PC-9 (cell line): ENCODE measurements around the gene CCDC63. TPM values are rescaled to one million over a fixed set of nuclear protein-coding genes. Genes with fewer than 3 reads are reported as not detected.

Source experiments
- BruUV-seq: library from RNA; stranded (reverse); fragments of 400-500 nt; replicated peaks from 2 replicates; lab custom pipeline; 2021; lab: Mats Ljungman, UMichigan
- CTCF ChIA-PET: fragments of 300-600 bp; sonication (Branson Sonifier 250); formaldehyde crosslinking; loops from one replicate; lab custom pipeline; 2022; ENCODE audit warnings: antibody characterized with exemption; lab: Charles Lee
- POLR2A ChIA-PET: fragments of 300-600 bp; sonication (Branson Sonifier 250); formaldehyde crosslinking; loops from one replicate; lab custom pipeline; 2022; ENCODE audit warnings: antibody characterized with exemption; ENCODE audit not compliant: unreplicated experiment; lab: Charles Lee
- DNase-seq, 2 experiments: peaks; one replicate each; pipeline versions ENCODE4 v3.0.0 to v3.0.0-alpha.2; 2015 to 2022; ENCODE audit warnings: mixed read lengths in 1 of 2
- H2AFZ ChIP-seq: fragments of 200-600 bp; sonication (generic); 2 replicates; pipeline ENCODE4 v1.8.1; 2017; ENCODE audit warnings: antibody characterized with exemption
- H3F3A ChIP-seq: fragments of 200-600 bp; sonication (generic); 2 replicates; pipeline ENCODE4 v1.8.1; 2017; ENCODE audit warnings: antibody characterized with exemption, mild to moderate bottlenecking, low read depth; ENCODE audit not compliant: insufficient read depth
- H3K27ac ChIP-seq: fragments of 200-600 bp; sonication (generic); 2 replicates; pipeline ENCODE4 v1.6.1; 2016; ENCODE audit warnings: mixed run types
- H3K27me3 ChIP-seq: fragments of 200-600 bp; sonication (generic); 2 replicates; pipeline ENCODE4 v1.6.1; 2016; ENCODE audit warnings: low read depth, mixed run types; ENCODE audit not compliant: insufficient read depth
- H3K36me3 ChIP-seq: fragments of 200-600 bp; sonication (generic); 2 replicates; pipeline ENCODE4 v1.6.1; 2016; ENCODE audit warnings: low read depth, mixed run types
- H3K4me1 ChIP-seq: fragments of 200-600 bp; sonication (generic); replicated peaks from 2 replicates; pipeline ENCODE4 v1.6.1; 2016; ENCODE audit warnings: mixed run types; ENCODE audit not compliant: insufficient read depth
- H3K4me2 ChIP-seq: fragments of 200-600 bp; sonication (generic); 2 replicates; pipeline ENCODE4 v1.6.1; 2017; ENCODE audit warnings: mixed run types
- H3K4me3 ChIP-seq: fragments of 200-600 bp; sonication (generic); 2 replicates; pipeline ENCODE4 v1.6.1; 2016; ENCODE audit warnings: mixed run types
- H3K79me2 ChIP-seq: fragments of 200-600 bp; sonication (generic); 2 replicates; pipeline ENCODE4 v1.6.1; 2017; ENCODE audit warnings: low read depth, mixed run types
- H3K9me2 ChIP-seq: fragments of 200-600 bp; sonication (generic); 2 replicates; pipeline ENCODE4 v1.8.1; 2017; ENCODE audit warnings: mild to moderate bottlenecking; ENCODE audit not compliant: insufficient read depth
- H3K9me3 ChIP-seq: fragments of 200-600 bp; sonication (generic); 2 replicates; pipeline ENCODE4 v1.8.1; 2016; ENCODE audit warnings: low read depth; ENCODE audit not compliant: insufficient read depth
- H4K20me1 ChIP-seq: fragments of 200-600 bp; sonication (generic); 2 replicates; pipeline ENCODE4 v1.8.1; 2017; ENCODE audit not compliant: insufficient read depth
- CTCF ChIP-seq: fragments of 200-600 bp; sonication (generic); conservative IDR thresholded peaks from 2 replicates; pipeline ENCODE4 v1.6.1; 2017; ENCODE audit warnings: mixed run types, antibody characterized with exemption, mild to moderate bottlenecking, moderate library complexity
- EZH2 ChIP-seq: fragments of 200-600 bp; sonication (generic); IDR thresholded peaks from 2 replicates; pipeline ENCODE4 v1.8.0; 2017; ENCODE audit warnings: antibody characterized with exemption, low read depth
- intact Hi-C: fragments of 100-400 bp; cut with micrococcal nuclease; formaldehyde crosslinking; loops from one replicate; pipeline ENCODE4 v1.10.0; 2022; ENCODE audit not compliant: unreplicated experiment
- total RNA-seq: library from RNA; stranded (reverse); gene quantifications from 2 replicates; pipeline ENCODE4 v1.2.3, GENCODE V29; 2021

Gene CCDC63
- total RNA-seq, 1 experiment from 2014 or later: not detected

DNA sequence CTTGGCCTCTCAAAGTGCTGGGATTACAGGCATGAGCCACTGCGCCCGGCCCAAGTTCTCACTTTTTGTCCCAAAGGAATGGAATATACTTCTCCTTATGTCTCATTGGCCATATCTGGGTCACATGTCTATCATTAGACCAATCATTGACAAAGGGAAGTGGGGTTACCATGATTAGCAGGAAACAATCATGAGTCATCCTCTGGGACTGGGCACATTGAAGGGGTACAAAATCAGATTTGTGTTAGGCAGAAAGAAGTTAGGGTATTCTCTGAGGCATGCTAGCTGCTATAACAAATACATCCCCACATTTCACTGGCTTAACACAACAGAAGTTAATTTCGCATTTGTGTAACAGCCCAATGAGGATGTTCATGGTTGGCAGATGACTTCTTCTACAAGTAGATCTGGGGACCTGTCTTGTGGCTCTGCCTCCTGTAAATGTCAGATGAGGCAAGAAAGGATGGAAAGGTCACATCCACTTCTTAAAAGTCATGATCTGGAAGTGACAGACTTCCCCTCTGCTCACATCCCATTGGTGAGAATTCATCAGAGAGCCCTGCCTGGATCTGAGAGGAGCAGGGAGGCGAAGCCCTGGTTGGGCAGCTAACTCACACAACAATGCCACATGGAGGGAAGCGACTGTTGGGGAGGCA is 3.1 kb downstream of the CCDC63 start:
- TF ChIP-seq EZH2: no peak
- no peak for TF ChIP-seq CTCF
- Histone ChIP-seq H3K36me3 (no peaks in the 10 kb centered on the region), H3K27ac (no peak overlapping the region), H3K9me2 (no peaks in the 10 kb centered on the region), H3K4me3 (no peak overlapping the region), H4K20me1 (no peaks in the 10 kb centered on the region), H3K4me2 (no peak overlapping the region), H3K27me3 (peaks cover 49% of the 10 kb centered on the region), H3K79me2 (no peaks in the 10 kb centered on the region), H3F3A (peaks cover 6% of the 10 kb centered on the region; the same call in 1 of the 2 replicates), H3K9me3 (peaks cover 5% of the 10 kb centered on the region; the same call in 1 of the 2 replicates), H2AFZ (no peak overlapping the region), H3K4me1 (no peaks in the 10 kb centered on the region)
- DNase-seq: no peak
- no TSS peak for BruUV-seq
- ChIA-PET CTCF (no interaction called here), POLR2A (no interaction called here)
- intact Hi-C loops: no loop called here

DNA sequence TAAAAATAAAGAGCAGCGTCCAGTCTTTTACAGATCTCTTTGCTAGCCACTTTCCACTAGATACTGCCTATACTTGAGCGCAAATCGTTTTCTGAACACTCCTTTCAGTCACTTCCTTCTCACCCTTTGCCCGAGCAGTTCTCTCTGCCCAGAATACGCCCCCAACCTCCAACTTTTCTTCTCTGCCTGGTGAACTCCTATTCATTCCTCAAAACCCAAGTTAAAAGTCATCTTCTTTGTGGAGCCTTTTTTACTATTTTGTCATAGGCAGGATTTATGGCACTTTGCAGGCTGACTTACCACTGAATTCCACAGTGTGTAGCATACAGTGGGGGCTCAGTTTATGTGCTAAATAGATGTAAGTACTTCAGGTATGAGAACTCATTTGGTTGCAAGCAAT is 4.0 kb downstream of the CCDC63 start:
- intact Hi-C loops: no loop called here
- BruUV-seq: no TSS peak
- H3K4me1 ChIP-seq: no peaks in the 10 kb centered on the region
- no peaks in the 10 kb centered on the region for H3K36me3 ChIP-seq
- TF ChIP-seq EZH2 (no peak), CTCF (no peak)
- no peak overlapping the region for H3K4me3 ChIP-seq
- CTCF ChIA-PET: no interaction called here
- H3K4me2 ChIP-seq: no peak overlapping the region
- DNase-seq: no peak
- H3K27ac ChIP-seq: no peak overlapping the region
- peaks cover 49% of the 10 kb centered on the region for H3K27me3 ChIP-seq
- POLR2A ChIA-PET: no interaction called here
- no peaks in the 10 kb centered on the region for H3K79me2 ChIP-seq
- peaks cover 5% of the 10 kb centered on the region; the same call in 1 of the 2 replicates for H3K9me3 ChIP-seq
- no peaks in the 10 kb centered on the region for H3K9me2 ChIP-seq
- no peak overlapping the region for H2AFZ ChIP-seq
- H4K20me1 ChIP-seq: no peaks in the 10 kb centered on the region
- H3F3A ChIP-seq: no peaks in the 10 kb centered on the region

GRCh38 chr12:110853836-110854235 is 7.0 kb downstream of the CCDC63 start:
- H3K27me3 ChIP-seq: peaks cover 38% of the 10 kb centered on the region
- no peak for DNase-seq
- no peaks in the 10 kb centered on the region for H3K36me3 ChIP-seq
- peaks cover 5% of the 10 kb centered on the region; the same call in 1 of the 2 replicates for H3K9me3 ChIP-seq
- H2AFZ ChIP-seq: no peak overlapping the region
- ChIA-PET POLR2A (no interaction called here), CTCF (no interaction called here)
- no TSS peak for BruUV-seq
- intact Hi-C loops: no loop called here
- H4K20me1 ChIP-seq: no peaks in the 10 kb centered on the region
- H3K4me1 ChIP-seq: no peaks in the 10 kb centered on the region
- H3K27ac ChIP-seq: no peak overlapping the region
- no peak overlapping the region for H3K4me3 ChIP-seq
- no peak overlapping the region for H3K4me2 ChIP-seq
- H3F3A ChIP-seq: no peaks in the 10 kb centered on the region
- TF ChIP-seq CTCF (no peak), EZH2 (no peak)
- H3K9me2 ChIP-seq: no peaks in the 10 kb centered on the region
- no peaks in the 10 kb centered on the region for H3K79me2 ChIP-seq
